CD4-positive, alpha-beta T cell (primary cell): ENCODE results near the gene BMI1. TPM values are rescaled to one million over a fixed set of nuclear protein-coding genes. Genes with fewer than 3 reads are reported as not detected.

ENCODE experiments used
- ATAC-seq: fragments of 200-7000 bp; cut with Tn5 transposase; one replicate; pipeline ENCODE4 v1.10.0; 2022; ENCODE audit warnings: mild to moderate bottlenecking; ENCODE audit not compliant: poor library complexity
- CTCF ChIA-PET: fragments of 350-600 bp; sonication (Branson Sonifier 250); formaldehyde crosslinking; loops from one replicate; lab custom pipeline; 2021; ENCODE audit warnings: antibody characterized with exemption, inconsistent platforms; lab: Charles Lee
- POLR2A ChIA-PET: fragments of 350-600 bp; sonication (Branson Sonifier 250); formaldehyde crosslinking; loops from one replicate; lab custom pipeline; 2021; ENCODE audit warnings: antibody characterized with exemption, inconsistent platforms; lab: Charles Lee
- DNase-seq, 14 experiments: peaks; one replicate each; pipeline ENCODE4 v3.0.0-alpha.2; 2013 to 2020; ENCODE audit warnings: mixed read lengths in 2 of 14
- H3K27ac ChIP-seq, 2 donors: one replicate each; pipeline versions ENCODE4 v1.5.1 to v1.7.0; 2013; ENCODE audit warnings: low read length in 2 of 2, low read depth in 1 of 2, mild to moderate bottlenecking in 1 of 2
- H3K27me3 ChIP-seq, 2 experiments: 1 replicate in 1 of 2; 2 replicates in 1 of 2; pipeline versions ENCODE4 v1.6.1 to v1.7.0; 2013; ENCODE audit warnings: low read length in 2 of 2, control low read depth in 1 of 2, mild to moderate bottlenecking in 1 of 2, moderate library complexity in 1 of 2; ENCODE audit not compliant: insufficient read depth in 2 of 2, control insufficient read depth in 1 of 2
- H3K36me3 ChIP-seq: one replicate; pipeline ENCODE4 v1.6.1; 2013; ENCODE audit warnings: low read length, control low read depth; ENCODE audit not compliant: insufficient read depth
- H3K4me1 ChIP-seq: one replicate; pipeline ENCODE4 v1.6.1; 2013; ENCODE audit warnings: low read length, control low read depth; ENCODE audit not compliant: insufficient read depth
- H3K4me3 ChIP-seq: one replicate; pipeline ENCODE4 v1.5.1; 2013; ENCODE audit warnings: mild to moderate bottlenecking, low read length, moderate library complexity
- H3K9me3 ChIP-seq, 2 experiments: 1 replicate in 1 of 2; 2 replicates in 1 of 2; pipeline versions ENCODE4 v1.6.1 to v1.7.0; 2013; ENCODE audit warnings: low read length in 2 of 2, mild to moderate bottlenecking in 2 of 2, control low read depth in 1 of 2, moderate library complexity in 1 of 2; ENCODE audit not compliant: control insufficient read depth in 1 of 2, insufficient read depth in 1 of 2
- H3K27ac Mint-ChIP-seq: one replicate; pipeline ENCODE4 v1.8.0; 2020; ENCODE audit warnings: mixed read lengths
- H3K27me3 Mint-ChIP-seq: one replicate; pipeline ENCODE4 v1.8.0; 2021; ENCODE audit warnings: mixed read lengths
- H3K36me3 Mint-ChIP-seq: one replicate; pipeline ENCODE4 v1.8.0; 2021; ENCODE audit warnings: low read depth, mixed read lengths
- H3K4me1 Mint-ChIP-seq: one replicate; pipeline ENCODE4 v1.8.0; 2021; ENCODE audit warnings: low read depth, mixed read lengths
- H3K4me3 Mint-ChIP-seq: one replicate; pipeline ENCODE4 v1.8.0; 2020; ENCODE audit warnings: mild to moderate bottlenecking, mixed read lengths
- H3K9me3 Mint-ChIP-seq: one replicate; pipeline ENCODE4 v1.8.0; 2020; ENCODE audit warnings: mixed read lengths
- intact Hi-C, 2 experiments: fragments of 100-400 bp; cut with DNase I in 1 of 2; cut with micrococcal nuclease in 1 of 2; formaldehyde crosslinking; loops; one replicate each; pipeline versions ENCODE4 v1.15.1 to v1.9.0; 2023 to 2025; cut with DNase I, micrococcal nuclease
- total RNA-seq, 174 experiments: library from RNA in 2 of 174; stranded (reverse) in 2 of 174; gene quantifications; one replicate each; pipeline ENCODE4 v1.2.3 and lab custom pipeline; 2021 to 2026
- TF ChIP-seq, protein P1 (sequence below): fragments of 200-600 bp; IDR thresholded peaks from one replicate; pipeline ENCODE4 v1.8.0; 2022; ENCODE audit warnings: antibody characterized with exemption, mild to moderate bottlenecking

BMI1 gene
- total RNA-seq, 2 experiments from 2014 or later, result 65.4 to 69.3 TPM

DNA sequence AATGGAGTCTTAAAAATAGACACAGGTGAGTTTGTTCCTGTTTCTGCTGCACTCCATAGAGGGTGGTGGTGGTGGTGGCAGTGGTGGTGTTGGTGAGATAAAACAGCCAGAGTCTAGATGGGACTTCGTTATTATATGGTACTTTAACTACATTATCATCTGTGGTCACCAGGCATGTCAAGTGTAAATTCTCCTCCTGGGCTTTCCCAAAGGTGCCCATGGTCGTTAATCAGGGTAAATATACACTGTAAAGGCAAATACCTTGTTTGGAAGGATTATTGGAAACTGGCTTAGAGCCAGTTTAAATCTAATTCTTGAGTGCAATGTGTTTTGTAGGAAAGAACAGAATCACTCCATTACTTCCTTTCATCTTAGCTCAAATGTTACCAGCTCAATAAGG lies 26.2 kb upstream of the BMI1 start:
- no peaks in the 10 kb centered on the region for H3K9me3 Mint-ChIP-seq
- Histone ChIP-seq H3K27ac (no peak overlapping the region), H3K9me3 (no peaks in the 10 kb centered on the region), H3K36me3 (no peaks in the 10 kb centered on the region), H3K27me3 (peaks cover 0 to 7% of the 10 kb centered on the region in 2 experiments), H3K4me1 (no peaks in the 10 kb centered on the region), H3K4me3 (no peak overlapping the region)
- H3K4me3 Mint-ChIP-seq, result no peak overlapping the region
- H3K27ac Mint-ChIP-seq, result no peak overlapping the region
- ATAC-seq (no peak), DNase-seq (no peak)
- TF ChIP-seq, protein P1, sequence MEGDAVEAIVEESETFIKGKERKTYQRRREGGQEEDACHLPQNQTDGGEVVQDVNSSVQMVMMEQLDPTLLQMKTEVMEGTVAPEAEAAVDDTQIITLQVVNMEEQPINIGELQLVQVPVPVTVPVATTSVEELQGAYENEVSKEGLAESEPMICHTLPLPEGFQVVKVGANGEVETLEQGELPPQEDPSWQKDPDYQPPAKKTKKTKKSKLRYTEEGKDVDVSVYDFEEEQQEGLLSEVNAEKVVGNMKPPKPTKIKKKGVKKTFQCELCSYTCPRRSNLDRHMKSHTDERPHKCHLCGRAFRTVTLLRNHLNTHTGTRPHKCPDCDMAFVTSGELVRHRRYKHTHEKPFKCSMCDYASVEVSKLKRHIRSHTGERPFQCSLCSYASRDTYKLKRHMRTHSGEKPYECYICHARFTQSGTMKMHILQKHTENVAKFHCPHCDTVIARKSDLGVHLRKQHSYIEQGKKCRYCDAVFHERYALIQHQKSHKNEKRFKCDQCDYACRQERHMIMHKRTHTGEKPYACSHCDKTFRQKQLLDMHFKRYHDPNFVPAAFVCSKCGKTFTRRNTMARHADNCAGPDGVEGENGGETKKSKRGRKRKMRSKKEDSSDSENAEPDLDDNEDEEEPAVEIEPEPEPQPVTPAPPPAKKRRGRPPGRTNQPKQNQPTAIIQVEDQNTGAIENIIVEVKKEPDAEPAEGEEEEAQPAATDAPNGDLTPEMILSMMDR, result no peak
- no peaks in the 10 kb centered on the region for H3K36me3 Mint-ChIP-seq
- CTCF ChIA-PET, result interaction anchor here (0.8 kb wide), 1 partner anchor 16 kb away, joined by 3 read pairs; no protein-coding TSS in a partner anchor
- intact Hi-C loops, result no loop called here
- no peaks in the 10 kb centered on the region for H3K4me1 Mint-ChIP-seq
- H3K27me3 Mint-ChIP-seq, result peaks cover 29% of the 10 kb centered on the region
- POLR2A ChIA-PET, result no interaction called here

DNA sequence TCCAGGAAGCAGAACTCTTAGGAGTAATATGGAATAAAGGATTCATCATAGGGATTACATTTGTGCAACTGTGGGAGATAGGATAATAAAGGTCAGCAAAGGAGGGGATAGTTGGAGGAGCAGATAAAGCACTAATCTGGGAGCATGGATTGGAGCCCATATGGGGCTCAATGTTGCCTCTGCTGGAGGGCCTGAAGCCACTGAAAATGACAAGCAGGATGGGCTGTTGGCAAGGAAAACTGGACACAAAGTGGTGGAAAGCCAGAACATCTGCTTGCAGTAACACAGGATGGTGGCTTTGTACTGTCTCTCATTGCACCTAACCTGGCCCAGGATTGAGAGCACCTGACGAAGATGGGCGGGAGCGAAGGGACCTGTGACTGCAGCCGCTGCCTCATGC lies 19.7 kb upstream of the BMI1 start:
- intact Hi-C loops, result no loop called here
- Histone ChIP-seq H3K36me3 (no peaks in the 10 kb centered on the region), H3K4me3 (no peak overlapping the region), H3K27me3 (peaks cover 7 to 8% of the 10 kb centered on the region in 2 experiments), H3K9me3 (no peaks in the 10 kb centered on the region), H3K27ac (no peak overlapping the region), H3K4me1 (no peaks in the 10 kb centered on the region)
- peaks cover 15% of the 10 kb centered on the region for H3K27me3 Mint-ChIP-seq
- no peaks in the 10 kb centered on the region for H3K9me3 Mint-ChIP-seq
- H3K4me1 Mint-ChIP-seq, result no peaks in the 10 kb centered on the region
- no peaks in the 10 kb centered on the region for H3K36me3 Mint-ChIP-seq
- no peak for ATAC-seq
- H3K27ac Mint-ChIP-seq, result no peak overlapping the region
- DNase-seq, result no peak
- CTCF ChIA-PET, result no interaction called here
- POLR2A ChIA-PET, result no interaction called here
- TF ChIP-seq, protein P1, result no peak
- H3K4me3 Mint-ChIP-seq, result no peak overlapping the region

DNA sequence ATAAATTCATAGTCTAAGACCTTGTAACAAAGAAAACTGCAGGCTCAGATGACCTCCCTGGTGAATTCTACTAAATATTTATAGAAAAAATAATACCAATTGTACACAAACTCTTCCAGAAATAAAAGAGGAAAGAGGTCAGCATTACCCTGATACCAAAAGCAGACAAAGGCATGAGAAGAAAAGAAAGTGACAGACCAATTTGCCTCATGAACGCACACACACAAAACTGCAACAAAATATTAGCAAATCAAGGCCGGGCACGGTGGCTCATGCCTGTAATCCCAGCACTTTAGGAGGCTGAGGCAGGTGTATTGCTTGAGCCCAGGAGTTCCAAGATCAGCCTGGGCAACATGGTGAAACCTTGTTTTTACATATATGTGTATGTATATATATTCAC lies 17.4 kb upstream of the BMI1 start:
- Histone ChIP-seq H3K9me3 (no peaks in the 10 kb centered on the region), H3K36me3 (no peaks in the 10 kb centered on the region), H3K27me3 (peaks cover 0 to 8% of the 10 kb centered on the region in 2 experiments), H3K27ac (no peak overlapping the region), H3K4me1 (no peaks in the 10 kb centered on the region), H3K4me3 (no peak overlapping the region)
- Mint-ChIP-seq H3K27me3 (peaks cover 4% of the 10 kb centered on the region), H3K9me3 (no peaks in the 10 kb centered on the region), H3K27ac (no peak overlapping the region), H3K4me3 (no peak overlapping the region), H3K36me3 (no peaks in the 10 kb centered on the region), H3K4me1 (no peaks in the 10 kb centered on the region)
- POLR2A ChIA-PET, result no interaction called here
- CTCF ChIA-PET, result no interaction called here
- ATAC-seq (no peak), DNase-seq (no peak)
- intact Hi-C loops, result no loop called here
- TF ChIP-seq, protein P1, result no peak
